H1 (cell line): ENCODE results near the gene TNFRSF6B. TPM values are rescaled to one million over a fixed set of nuclear protein-coding genes. Genes with fewer than 3 reads are reported as not detected.

Source experiments
- CTCF ChIA-PET: fragments of 300-600 bp; sonication (Branson Sonifier 250); formaldehyde crosslinking; loops from one replicate; lab custom pipeline; 2021; ENCODE audit not compliant: partially characterized antibody; lab: Charles Lee
- POLR2A ChIA-PET: fragments of 300-600 bp; sonication (Branson Sonifier 250); formaldehyde crosslinking; loops from one replicate; lab custom pipeline; 2021; ENCODE audit warnings: inconsistent platforms; ENCODE audit not compliant: partially characterized antibody; lab: Charles Lee
- DNase-seq, 2 experiments: peaks; one replicate each; pipeline versions ENCODE4 v3.0.0 to v3.0.0-alpha.2; 2010 to 2022; ENCODE audit warnings: low spot score in 2 of 2, low read depth in 1 of 2, mixed read lengths in 1 of 2
- FAIRE-seq: peaks from 2 replicates; lab custom pipeline; 2011; peaks lifted over from hg19 to GRCh38; lab: Jason Lieb, UNC
- H2AFZ ChIP-seq: 2 replicates; pipeline ENCODE4 v1.8.1; 2012; ENCODE audit warnings: low read length, inconsistent platforms
- H2AK5ac ChIP-seq: 2 replicates; pipeline ENCODE4 v1.6.1; 2013; ENCODE audit warnings: low read depth, low read length
- H2BK120ac ChIP-seq: replicated peaks from 2 replicates; pipeline ENCODE3; 2013; ENCODE audit warnings: low read depth, low read length, inconsistent platforms
- H2BK12ac ChIP-seq: 2 replicates; pipeline ENCODE4 v1.6.1; 2013; ENCODE audit warnings: low read depth, low read length
- H2BK15ac ChIP-seq: 2 replicates; pipeline ENCODE4 v1.6.1; 2013; ENCODE audit warnings: low read length
- H2BK20ac ChIP-seq: 2 replicates; pipeline ENCODE4 v1.6.1; 2013; ENCODE audit warnings: low read length
- H2BK5ac ChIP-seq: 2 replicates; pipeline ENCODE4 v1.6.1; 2013; ENCODE audit warnings: low read depth, low read length
- H3K14ac ChIP-seq: 2 replicates; pipeline ENCODE4 v1.6.1; 2013; ENCODE audit warnings: inconsistent platforms; ENCODE audit not compliant: insufficient read length
- H3K18ac ChIP-seq: 2 replicates; pipeline ENCODE4 v1.6.1; 2013; ENCODE audit warnings: low read length; ENCODE audit errors: extremely low read depth
- H3K23ac ChIP-seq: 2 replicates; pipeline ENCODE4 v1.6.1; 2013; ENCODE audit warnings: inconsistent platforms; ENCODE audit not compliant: insufficient read length
- H3K23me2 ChIP-seq: 2 replicates; pipeline ENCODE4 v1.6.1; 2013; ENCODE audit warnings: low read depth, low read length
- H3K27ac ChIP-seq: 2 replicates; pipeline ENCODE4 v1.6.1; 2011; ENCODE audit warnings: low read depth, low read length, inconsistent platforms
- H3K27me3 ChIP-seq, 4 experiments: replicated peaks in 1 of 4; 1 replicate in 1 of 4; 2 replicates in 3 of 4; pipeline versions ENCODE4 v1.6.1 to v1.8.1; 2011 to 2013; ENCODE audit warnings: low read length in 3 of 4, mild to moderate bottlenecking in 3 of 4, inconsistent platforms in 2 of 4, mixed read lengths in 2 of 4, moderate library complexity in 1 of 4; ENCODE audit not compliant: control insufficient read depth in 3 of 4, insufficient read depth in 3 of 4; ENCODE audit errors: extremely low read depth in 1 of 4
- H3K36me3 ChIP-seq, 4 experiments: 2 replicates each; pipeline versions ENCODE4 v1.6.1 to v1.8.1; 2011 to 2013; ENCODE audit warnings: mild to moderate bottlenecking in 4 of 4, low read length in 3 of 4, moderate library complexity in 2 of 4, control low read depth in 1 of 4, inconsistent platforms in 1 of 4; ENCODE audit not compliant: insufficient read depth in 4 of 4, control insufficient read depth in 2 of 4
- H3K4ac ChIP-seq: replicated peaks from 2 replicates; pipeline ENCODE3; 2013; ENCODE audit warnings: low read length, low read depth, mixed read lengths, inconsistent platforms; ENCODE audit not compliant: insufficient read length
- H3K4me1 ChIP-seq, 4 experiments: replicated peaks in 1 of 4; 1 replicate in 1 of 4; 2 replicates in 3 of 4; pipeline versions ENCODE4 v1.6.1 to v1.8.1; 2011 to 2013; ENCODE audit warnings: low read length in 3 of 4, inconsistent platforms in 2 of 4, mixed read lengths in 1 of 4; ENCODE audit not compliant: insufficient read depth in 4 of 4, control insufficient read depth in 3 of 4
- H3K4me2 ChIP-seq, 2 experiments: 2 replicates each; pipeline versions ENCODE4 v1.6.1 to v1.8.1; 2011 to 2013; ENCODE audit warnings: low read depth in 2 of 2, low read length in 2 of 2, control low read depth in 1 of 2, inconsistent platforms in 1 of 2, mild to moderate bottlenecking in 1 of 2; ENCODE audit not compliant: insufficient read depth in 1 of 2
- H3K4me3 ChIP-seq, 4 experiments: fragments of 200-600, 300-600 bp in 1 of 4; sonication (generic), shearing (Covaris generic), sonication (Bioruptor Twin) in 1 of 4; 2 replicates each; pipeline versions ENCODE4 v1.5.1 to v1.8.1; 2011 to 2016; ENCODE audit warnings: low read length in 4 of 4, low read depth in 3 of 4, control low read depth in 2 of 4, inconsistent platforms in 2 of 4, mild to moderate bottlenecking in 2 of 4, mixed read lengths in 1 of 4, moderate library complexity in 1 of 4; ENCODE audit not compliant: insufficient read depth in 2 of 4; ENCODE audit errors: extremely low read depth in 1 of 4
- H3K56ac ChIP-seq: replicated peaks from 2 replicates; pipeline ENCODE3; 2013; ENCODE audit warnings: low read depth, mild to moderate bottlenecking, mixed read lengths, low read length, inconsistent platforms; ENCODE audit not compliant: insufficient read length
- H3K79me1 ChIP-seq: 2 replicates; pipeline ENCODE4 v1.6.1; 2013; ENCODE audit warnings: low read depth, low read length, control low read depth
- H3K79me2 ChIP-seq, 2 experiments: 2 replicates each; pipeline versions ENCODE4 v1.6.1 to v1.8.1; 2012 to 2013; ENCODE audit warnings: low read length in 2 of 2, mild to moderate bottlenecking in 2 of 2, inconsistent platforms in 1 of 2; ENCODE audit not compliant: insufficient read depth in 2 of 2, control insufficient read depth in 1 of 2
- H3K9ac ChIP-seq, 4 experiments: replicated peaks in 1 of 4; 1 replicate in 1 of 4; 2 replicates in 3 of 4; pipeline versions ENCODE4 v1.6.1 to v1.8.1; 2011 to 2013; ENCODE audit warnings: low read depth in 3 of 4, low read length in 3 of 4, control low read depth in 2 of 4, mild to moderate bottlenecking in 2 of 4, moderate library complexity in 2 of 4, inconsistent platforms in 1 of 4; ENCODE audit errors: extremely low read depth in 1 of 4
- H3K9me3 ChIP-seq, 2 experiments: 2 replicates each; pipeline versions ENCODE4 v1.6.1 to v1.8.1; 2012 to 2013; ENCODE audit warnings: mild to moderate bottlenecking in 2 of 2, moderate library complexity in 2 of 2, control low read depth in 1 of 2, inconsistent platforms in 1 of 2, low read depth in 1 of 2, low read length in 1 of 2, mixed read lengths in 1 of 2; ENCODE audit not compliant: insufficient read depth in 2 of 2
- H4K20me1 ChIP-seq, 2 experiments: replicated peaks in 1 of 2; 2 replicates each; pipeline versions ENCODE3 to v1.8.1; 2011 to 2013; ENCODE audit warnings: inconsistent platforms in 2 of 2, low read length in 2 of 2, mild to moderate bottlenecking in 1 of 2; ENCODE audit not compliant: insufficient read depth in 2 of 2, control insufficient read depth in 1 of 2
- H4K5ac ChIP-seq: 2 replicates; pipeline ENCODE4 v1.6.1; 2013; ENCODE audit warnings: low read length, low read depth, mixed read lengths, inconsistent platforms; ENCODE audit not compliant: insufficient read length
- H4K8ac ChIP-seq: 2 replicates; pipeline ENCODE4 v1.8.0; 2013; ENCODE audit warnings: mild to moderate bottlenecking, moderate library complexity, low read length, inconsistent platforms; ENCODE audit not compliant: insufficient read depth; ENCODE audit errors: extremely low read depth
- H4K91ac ChIP-seq: replicated peaks from 2 replicates; pipeline ENCODE3; 2013; ENCODE audit warnings: low read length, mixed read lengths, inconsistent platforms; ENCODE audit not compliant: insufficient read length
- BRCA1 ChIP-seq: IDR thresholded peaks from 2 replicates; pipeline ENCODE4 v1.6.1; 2012; ENCODE audit warnings: low read depth, low read length, improper control_type of control experiment
- EP300 ChIP-seq, 2 experiments: IDR thresholded peaks; 1 replicate in 1 of 2; 2 replicates in 1 of 2; pipeline ENCODE4 v1.6.1; 2011 to 2012; ENCODE audit warnings: low read depth in 2 of 2, low read length in 2 of 2, mild to moderate bottlenecking in 2 of 2, borderline replicate concordance in 1 of 2, inconsistent platforms in 1 of 2, moderate library complexity in 1 of 2
- EZH2 ChIP-seq: fragments of 200-600 bp; sonication (generic); IDR thresholded peaks from 2 replicates; pipeline ENCODE4 v1.7.1; 2012; ENCODE audit warnings: low read depth, mild to moderate bottlenecking, moderate library complexity, low read length, inconsistent platforms; ENCODE audit not compliant: severe bottlenecking
- HDAC6 ChIP-seq: IDR thresholded peaks from one replicate; pipeline ENCODE4 v1.7.1; 2012; ENCODE audit warnings: low read depth, mild to moderate bottlenecking, inconsistent platforms, low read length, moderate library complexity
- KDM1A ChIP-seq: fragments of 200-600, 300-600 bp; sonication (generic); IDR thresholded peaks from 2 replicates; pipeline ENCODE4 v1.7.1; 2016; ENCODE audit warnings: mild to moderate bottlenecking, low read length, borderline replicate concordance
- PHF8 ChIP-seq: fragments of 200-600 bp; sonication (generic); conservative IDR thresholded peaks from 2 replicates; pipeline ENCODE4 v1.7.1; 2012; ENCODE audit warnings: low read depth, mild to moderate bottlenecking, inconsistent platforms, low read length, moderate library complexity
- POU5F1 ChIP-seq: IDR thresholded peaks from 2 replicates; pipeline ENCODE4 v1.6.1; 2011; ENCODE audit warnings: low read depth, mild to moderate bottlenecking, low read length, moderate library complexity
- SIN3A ChIP-seq, 2 experiments: IDR thresholded peaks in 1 of 2; conservative IDR thresholded peaks in 1 of 2; 2 replicates each; pipeline ENCODE4 v1.6.1; 2011 to 2012; ENCODE audit warnings: low read length in 2 of 2, improper control_type of control experiment in 1 of 2, low read depth in 1 of 2, mild to moderate bottlenecking in 1 of 2
- SRF ChIP-seq: IDR thresholded peaks from 2 replicates; pipeline ENCODE4 v1.6.1; 2011; ENCODE audit warnings: mild to moderate bottlenecking, low read depth, low read length, moderate library complexity
- WGBS, 2 experiments: shearing (Covaris generic) in 1 of 2; methylation state at CpG; one replicate each; pipeline versions ENCODE4 v1.1.6 to v1.1.7; 2013 to 2015; ENCODE audit warnings: low lambda C conversion rate in 2 of 2, mixed read lengths in 2 of 2, inconsistent platforms in 1 of 2, low coverage in 1 of 2, missing lambda C conversion rate in 1 of 2; ENCODE audit not compliant: insufficient replicate concordance in 2 of 2, insufficient coverage in 1 of 2, insufficient read length in 1 of 2; ENCODE audit errors: extremely low coverage in 1 of 2, missing lambda C conversion rate in 1 of 2; 5-methylcytosine and 5-hydroxymethylcytosine counted together
- polyA plus RNA-seq, 7 experiments: library from polyadenylated mRNA; depleted of rRNA in 3 of 7; stranded (reverse) in 5 of 7; unstranded in 2 of 7; fragments of >200 nt in 5 of 7; fragments of 200-250 nt in 2 of 7; gene quantifications; 1 replicate in 5 of 7; 2 replicates in 1 of 7; 4 replicates in 1 of 7; pipeline versions ENCODE4 v1.2.1 to v1.2.3, GENCODE V29; 2011 to 2013; ENCODE audit warnings: missing spikeins in 2 of 7, mixed read lengths in 2 of 7
- total RNA-seq: library from RNA; stranded (reverse); fragmentation: NEBNext Ultra II Directional; extraction: Animal tissue kit (Norgen Biotek cat#: 25700); gene quantifications from 2 replicates; pipeline ENCODE4 v1.2.1, GENCODE V29; 2021

Gene TNFRSF6B
- total and polyA plus RNA-seq, 2 of the 8 experiments (the other 6 are each of a cell fraction or from before 2014, with no cell fraction given): 3.1 TPM; not detected in 1

DNA sequence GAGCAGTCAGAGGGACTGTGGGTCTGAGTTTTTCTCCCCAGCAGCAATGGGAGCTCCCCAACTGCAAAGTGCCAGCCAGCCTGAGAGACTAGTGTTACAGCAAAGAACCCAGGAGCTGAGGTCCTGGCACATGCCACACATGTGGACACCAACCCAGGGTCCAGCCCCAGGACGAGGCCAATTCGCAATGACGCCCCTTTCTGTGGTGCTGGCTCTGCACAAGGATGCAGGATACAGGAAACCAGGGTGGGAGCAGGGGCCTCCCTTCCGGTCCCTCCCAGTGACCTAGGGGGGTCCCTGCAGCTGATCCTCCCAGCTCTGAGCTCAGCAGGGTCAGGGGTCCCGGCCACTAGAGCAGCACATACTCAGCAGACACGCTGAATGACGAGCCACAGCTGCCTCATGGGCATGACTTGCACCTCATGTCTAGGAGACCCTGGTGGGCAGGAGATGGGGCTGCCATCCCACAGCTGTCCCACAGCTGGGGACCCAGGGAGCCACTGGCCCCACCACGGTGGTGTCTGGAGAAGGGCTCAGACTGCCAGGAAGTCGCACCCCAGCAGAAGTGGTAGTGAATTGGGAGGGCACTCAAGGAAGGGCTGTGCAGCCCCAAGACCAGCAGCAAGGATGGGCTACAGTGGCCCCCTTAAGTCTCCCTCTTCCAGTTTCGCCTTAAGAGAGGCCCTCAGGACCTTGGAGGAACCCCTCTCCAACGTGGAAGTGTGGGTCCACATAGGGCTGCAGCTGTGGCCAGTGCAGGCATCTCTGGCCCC, 7.7 kb downstream of the TNFRSF6B start:
- Histone ChIP-seq H3K14ac (no peak overlapping the region), H2BK5ac (no peak overlapping the region), H3K9me3 (no peaks in the 10 kb centered on the region), H3K9ac (no peak overlapping the region), H2AK5ac (no peak overlapping the region), H4K8ac (no peak overlapping the region), H3K56ac (no peak overlapping the region), H3K36me3 (peaks cover 3 to 18% (median 8%) of the 10 kb centered on the region in 4 experiments; a peak in 5 of 8 replicates), H3K23me2 (peaks cover 5% of the 10 kb centered on the region; the same call in 1 of the 2 replicates), H3K4me3 (no peak overlapping the region), H3K4me2 (no peak overlapping the region), H3K79me1 (peaks cover 6% of the 10 kb centered on the region; the same call in 1 of the 2 replicates), H3K4ac (no peak overlapping the region), H2BK12ac (no peak overlapping the region), H3K18ac (no peak overlapping the region), H2AFZ (no peak overlapping the region), H3K79me2 (peaks cover 0 to 23% of the 10 kb centered on the region in 2 experiments; a peak in 3 of 4 replicates), H2BK120ac (no peak overlapping the region), H2BK20ac (no peak overlapping the region), H3K23ac (no peak overlapping the region), H4K20me1 (peaks cover 8 to 17% of the 10 kb centered on the region in 2 experiments), H2BK15ac (no peak overlapping the region), H3K27ac (no peak overlapping the region), H4K91ac (no peak overlapping the region), H4K5ac (no peak overlapping the region), H3K27me3 (no peaks in the 10 kb centered on the region), H3K4me1 (peaks cover 0 to 11% (median 6%) of the 10 kb centered on the region in 4 experiments; a peak in 5 of 7 replicates)
- FAIRE-seq (no peak), DNase-seq (no peak)
- 87% methylated on average over 11 of the region's 11 CpGs; no CpG with 5 or more reads in 1 of the 2 experiments for WGBS, 2 experiments
- ChIA-PET CTCF (interaction anchor here (0.8 kb wide), 1 partner anchor 71 kb away, joined by 3 read pairs; no protein-coding TSS in a partner anchor), POLR2A (interaction anchor here (0.6 to 4.7 kb wide), 9 partner anchors 7 to 161 kb away, joined by 3 to 49 read pairs (median 3); partner anchors contain the start of genes SLC2A4RG, TNFRSF6B and TPD52L2)
- no peak for TF ChIP-seq SIN3A (conservative IDR thresholded peaks at IDR 0.05 in 1 of 2, IDR thresholded peaks at IDR 0.05 in 1 of 2; ENCODE audit: low read depth in 1 of 2, low read length in 2 of 2)
- no peak for TF ChIP-seq POU5F1
- no peak for TF ChIP-seq BRCA1
- no peak for TF ChIP-seq EZH2
- TF ChIP-seq EP300 (IDR thresholded peaks at IDR 0.05; ENCODE audit: borderline replicate concordance in 1 of 2, low read depth in 2 of 2, low read length in 2 of 2): no peak
- no peak for TF ChIP-seq HDAC6
- TF ChIP-seq SRF: no peak
- TF ChIP-seq KDM1A: no peak
- TF ChIP-seq PHF8: no peak
